ENCODE measurements around the gene AXDND1. TPM values are rescaled to one million over a fixed set of nuclear protein-coding genes. Genes with fewer than 3 reads are reported as not detected.

AXDND1 gene
- total and polyA plus RNA-seq, 2 of the 8 experiments (the other 6 are each of a cell fraction or from before 2014, with no cell fraction given) = 0.61 TPM; not detected in 1

GRCh38 chr1:179589509-179589908, 223.7 kb downstream of the AXDND1 start:
- Histone ChIP-seq H4K91ac (replicated peaks; ENCODE audit: insufficient read length, low read length) (no peak overlapping the region), H3K9me3 (ENCODE audit: insufficient read depth in 2 of 2, low read depth in 1 of 2, low read length in 1 of 2) (peaks cover 3% of the 10 kb centered on the region in 2 experiments; a peak in 2 of 4 replicates), H3K23ac (ENCODE audit: insufficient read length) (no peak overlapping the region), H3K9ac (replicated peaks in 1 of 4; ENCODE audit: extremely low read depth in 1 of 4, low read depth in 3 of 4, low read length in 3 of 4) (no peak overlapping the region), H2AFZ (ENCODE audit: low read length) (no peak overlapping the region), H2BK12ac (ENCODE audit: low read depth, low read length) (no peak overlapping the region), H4K20me1 (replicated peaks in 1 of 2; ENCODE audit: control insufficient read depth in 1 of 2, insufficient read depth in 2 of 2, low read length in 2 of 2) (no peaks in the 10 kb centered on the region), H3K27ac (ENCODE audit: low read depth, low read length) (no peak overlapping the region), H3K79me2 (ENCODE audit: control insufficient read depth in 1 of 2, insufficient read depth in 2 of 2, low read length in 2 of 2) (no peaks in the 10 kb centered on the region), H2AK5ac (ENCODE audit: low read depth, low read length) (no peak overlapping the region), H3K23me2 (ENCODE audit: low read depth, low read length) (no peaks in the 10 kb centered on the region), H3K27me3 (replicated peaks in 1 of 4; ENCODE audit: control insufficient read depth in 3 of 4, extremely low read depth in 1 of 4, insufficient read depth in 3 of 4, low read length in 3 of 4) (peaks cover 13 to 55% (median 36%) of the 10 kb centered on the region in 4 experiments), H3K4me3 (ENCODE audit: extremely low read depth in 1 of 4, insufficient read depth in 2 of 4, low read depth in 3 of 4, low read length in 4 of 4) (no peak overlapping the region), H3K36me3 (ENCODE audit: control insufficient read depth in 2 of 4, insufficient read depth in 4 of 4, low read length in 3 of 4) (no peaks in the 10 kb centered on the region; a peak in 1 of 8 replicates), H2BK15ac (ENCODE audit: low read length) (no peak overlapping the region), H2BK120ac (replicated peaks; ENCODE audit: low read depth, low read length) (no peak overlapping the region), H3K4me1 (replicated peaks in 1 of 4; ENCODE audit: control insufficient read depth in 3 of 4, insufficient read depth in 4 of 4, low read length in 3 of 4) (no peaks in the 10 kb centered on the region; a peak in 1 of 7 replicates), H4K5ac (ENCODE audit: insufficient read length, low read depth, low read length) (no peak overlapping the region), H2BK5ac (ENCODE audit: low read depth, low read length) (no peak overlapping the region), H3K4me2 (ENCODE audit: insufficient read depth in 1 of 2, low read depth in 2 of 2, low read length in 2 of 2) (no peak overlapping the region), H3K4ac (replicated peaks; ENCODE audit: insufficient read length, low read depth, low read length) (no peak overlapping the region), H2BK20ac (ENCODE audit: low read length) (no peak overlapping the region), H3K79me1 (ENCODE audit: low read depth, low read length) (no peaks in the 10 kb centered on the region), H4K8ac (ENCODE audit: extremely low read depth, insufficient read depth, low read length) (no peak overlapping the region), H3K14ac (ENCODE audit: insufficient read length) (no peak overlapping the region), H3K56ac (replicated peaks; ENCODE audit: insufficient read length, low read depth, low read length) (no peak overlapping the region), H3K18ac (ENCODE audit: extremely low read depth, low read length) (no peak overlapping the region)
- POLR2A ChIA-PET (ENCODE audit: partially characterized antibody) = no interaction called here
- CTCF ChIA-PET (ENCODE audit: partially characterized antibody) = interaction anchor here (0.9 kb wide), 1 partner anchor 9 kb away, joined by 3 read pairs; no protein-coding TSS in a partner anchor
- 94% methylated on average over 4 of the region's 4 CpGs; no CpG with 5 or more reads in 1 of the 2 experiments for WGBS, 2 experiments (ENCODE audit: extremely low coverage in 1 of 2, insufficient coverage in 1 of 2, insufficient read length in 1 of 2, insufficient replicate concordance in 2 of 2, low coverage in 1 of 2, low lambda C conversion rate in 2 of 2, missing lambda C conversion rate in 1 of 2)
- FAIRE-seq = no peak
- DNase-seq (ENCODE audit: low read depth in 1 of 2, low spot score in 2 of 2) = no peak
- TF ChIP-seq CBX8 (IDR thresholded peaks at IDR 0.05; ENCODE audit: borderline replicate concordance, low read depth, low read length) = no peak
